Measurements from ENCODE around the gene ANKRD39.
"Not testable (repeated sequence)": the region's sequence is repeated elsewhere in the genome, so short reads cannot be mapped to it uniquely, and the experiment has no call there.

Gene ANKRD39

DNA sequence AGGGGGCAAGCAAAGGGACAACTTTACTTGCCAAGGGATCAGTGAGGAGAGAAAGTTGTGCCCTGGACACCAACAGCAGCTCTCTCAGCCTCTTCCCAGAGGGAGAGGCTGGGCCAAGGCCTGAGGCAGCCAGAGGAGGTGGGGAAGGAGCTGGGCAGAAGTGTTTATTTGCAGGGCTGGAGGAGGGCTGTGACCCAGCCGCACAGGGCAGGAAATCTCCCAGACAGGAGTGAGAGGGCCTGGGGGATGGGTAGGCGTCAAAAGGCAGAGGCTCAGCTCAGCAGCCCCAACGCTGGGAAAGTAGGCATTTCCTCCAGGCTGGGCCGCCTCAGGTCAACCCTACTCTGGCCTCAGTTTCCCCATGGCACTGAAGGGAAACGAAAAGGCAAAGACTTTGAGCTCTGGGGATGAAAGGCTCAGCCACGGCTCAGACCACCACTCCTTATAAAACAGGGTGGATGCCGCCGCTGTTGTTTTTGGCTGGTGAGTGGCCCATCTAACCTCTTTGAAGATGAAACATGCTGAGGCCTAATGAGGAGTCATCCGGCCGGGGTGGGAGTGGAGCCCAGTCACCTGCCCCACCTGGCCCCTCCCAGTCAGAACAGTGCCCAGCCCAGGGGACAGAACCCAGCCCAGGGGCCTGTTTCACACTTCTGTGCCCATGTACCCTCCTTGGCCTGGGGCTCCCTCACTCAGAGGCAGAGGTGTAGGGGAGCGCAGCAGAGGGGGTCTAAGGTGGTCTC is 33.9 kb upstream of the ANKRD39 start:
- peak overlapping the region; percentile 77 for H3K27ac Mint-ChIP-seq
- H3K4me3 Mint-ChIP-seq: no peak overlapping the region
- peaks cover 6% of the 10 kb centered on the region for H3K36me3 Mint-ChIP-seq
- no peak for DNase-seq (ENCODE audit: low spot score in 2 of 2)
- H3K9me3 Mint-ChIP-seq: no peaks in the 10 kb centered on the region
- ATAC-seq: no peak
- H3K4me1 Mint-ChIP-seq: peaks cover 49% of the 10 kb centered on the region

DNA sequence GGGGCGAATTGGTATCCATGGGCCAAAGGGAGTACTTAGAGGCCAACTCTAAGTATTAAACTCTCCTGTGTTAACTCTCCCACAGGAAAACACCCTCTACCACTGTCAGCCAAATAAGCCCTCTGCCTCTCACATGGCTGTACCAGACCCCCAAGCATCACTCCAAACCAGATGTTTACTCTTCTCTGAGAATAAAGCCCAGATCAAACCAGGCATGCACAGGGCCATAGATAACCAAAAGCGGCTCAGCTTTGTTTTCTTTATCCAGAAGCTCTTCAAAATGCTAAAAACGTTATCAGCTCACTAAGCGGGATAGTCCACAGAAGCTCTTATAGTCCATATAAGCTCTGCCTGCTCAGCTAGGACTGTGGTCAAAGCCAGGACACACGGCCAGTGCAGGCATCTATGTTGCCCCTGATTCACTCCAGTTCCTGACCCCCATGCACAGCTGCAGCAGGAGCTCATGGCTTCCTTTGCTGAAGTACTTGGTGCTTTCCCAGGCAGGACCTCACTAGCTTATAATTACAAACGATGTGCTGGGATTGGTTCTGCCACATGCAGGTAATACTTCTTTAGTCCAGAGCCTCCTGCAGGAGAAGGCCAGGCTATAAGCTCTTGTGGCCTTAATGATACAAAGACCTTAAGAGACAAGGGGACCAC is 33.0 kb upstream of the ANKRD39 start:
- H3K9me3 Mint-ChIP-seq: no peaks in the 10 kb centered on the region
- DNase-seq (ENCODE audit: low spot score in 2 of 2): no peak
- H3K27ac Mint-ChIP-seq: peak overlapping the region; percentile 77
- no peak overlapping the region for H3K4me3 Mint-ChIP-seq
- peaks cover 6% of the 10 kb centered on the region for H3K36me3 Mint-ChIP-seq
- peaks cover 41% of the 10 kb centered on the region for H3K4me1 Mint-ChIP-seq
- ATAC-seq: no peak

DNA sequence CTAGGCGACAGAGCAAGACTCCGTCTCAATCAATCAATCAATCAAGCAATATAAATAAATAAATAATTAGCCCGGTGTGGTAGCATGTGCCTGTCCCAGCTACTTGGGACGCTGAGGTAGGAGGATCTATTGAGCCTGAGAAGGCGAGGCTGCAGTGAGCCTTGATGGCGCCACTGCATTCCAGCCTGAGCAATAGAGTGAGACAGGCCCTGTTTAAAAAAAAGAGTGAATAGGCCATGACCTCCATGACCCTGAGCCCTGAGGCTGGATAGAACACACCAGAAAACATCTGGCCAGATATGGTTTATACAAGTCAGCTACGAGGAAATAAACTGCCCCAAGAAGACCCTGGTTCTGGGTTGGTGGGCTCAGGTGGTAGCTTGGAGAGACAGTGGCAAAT is 32.4 kb upstream of the ANKRD39 start:
- DNase-seq (ENCODE audit: low spot score in 2 of 2) (no peak), ATAC-seq (no peak)
- Mint-ChIP-seq H3K4me3 (no peak overlapping the region), H3K27ac (no peak overlapping the region), H3K9me3 (no peaks in the 10 kb centered on the region), H3K36me3 (peaks cover 6% of the 10 kb centered on the region), H3K4me1 (peaks cover 39% of the 10 kb centered on the region)

DNA sequence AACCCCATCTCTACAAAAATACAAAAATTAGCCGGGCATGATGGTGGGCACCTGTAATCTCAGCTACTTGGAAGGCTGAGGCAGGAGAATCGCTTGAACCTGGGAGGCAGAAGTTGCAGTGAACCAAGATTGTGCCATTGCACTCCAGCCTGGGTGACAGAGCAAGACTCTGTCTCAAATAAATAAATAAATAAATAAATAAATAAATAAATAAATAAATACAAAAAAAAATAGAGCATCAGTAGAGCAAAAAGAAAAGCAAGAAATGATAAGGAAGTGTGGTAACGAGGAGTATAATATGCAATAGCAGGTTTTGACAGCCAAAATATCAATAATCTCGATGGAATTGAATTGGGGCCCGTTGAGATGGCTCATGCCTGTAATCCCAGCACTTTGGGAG is 31.7 kb upstream of the ANKRD39 start:
- peaks cover 33% of the 10 kb centered on the region for H3K4me1 Mint-ChIP-seq
- H3K27ac Mint-ChIP-seq; H3K36me3 Mint-ChIP-seq; ATAC-seq; DNase-seq (ENCODE audit: low spot score in 2 of 2); H3K9me3 Mint-ChIP-seq; H3K4me3 Mint-ChIP-seq: not testable (repeated sequence)

DNA sequence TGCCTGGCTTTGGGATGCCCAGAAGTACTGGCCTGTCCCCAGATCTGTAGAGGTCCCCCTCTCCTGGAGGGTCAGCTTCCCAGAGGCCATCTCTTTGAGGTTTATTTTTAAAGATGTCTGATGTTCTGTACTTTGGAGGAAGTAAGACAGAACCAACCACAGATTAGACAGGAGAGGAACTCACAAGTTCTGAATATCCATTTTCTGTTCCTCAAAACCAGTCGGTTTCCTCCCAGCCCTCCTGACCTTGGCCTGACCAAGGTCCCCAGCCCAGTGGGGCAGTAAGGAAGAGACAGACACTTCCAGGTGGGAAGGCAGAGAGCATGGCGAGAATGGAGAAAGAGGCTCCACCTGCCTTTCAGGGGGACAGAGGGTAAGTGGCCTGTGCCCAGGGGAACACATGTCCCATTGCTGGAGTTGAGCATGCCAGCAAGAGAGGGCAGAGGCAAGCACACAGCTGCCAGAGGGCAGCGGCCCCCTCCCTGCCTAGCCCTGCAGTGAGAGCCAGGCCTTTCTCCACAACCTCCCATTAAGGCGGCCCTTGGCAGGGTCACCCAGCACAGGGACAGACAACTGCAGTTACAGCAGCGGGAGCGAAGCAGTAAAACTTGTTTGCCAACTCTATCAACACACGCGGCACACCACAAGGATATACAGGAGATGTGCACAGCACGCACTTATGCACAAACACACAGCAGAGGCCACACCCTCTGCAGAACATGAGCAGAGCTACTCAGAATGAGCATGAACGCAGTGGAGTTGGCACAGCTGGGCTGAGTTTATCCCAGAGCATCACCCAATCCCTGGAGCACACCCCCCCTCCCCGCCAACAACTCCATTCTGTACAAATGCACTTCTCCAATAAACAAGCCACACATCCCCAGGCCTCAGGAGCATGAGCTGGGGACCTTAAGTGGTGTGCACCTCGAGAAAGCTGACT is 30.5 kb upstream of the ANKRD39 start:
- H3K36me3 Mint-ChIP-seq: no peaks in the 10 kb centered on the region
- no peak overlapping the region for H3K4me3 Mint-ChIP-seq
- DNase-seq (ENCODE audit: low spot score in 2 of 2) (no peak), ATAC-seq (no peak)
- peaks cover 33% of the 10 kb centered on the region for H3K4me1 Mint-ChIP-seq
- no peaks in the 10 kb centered on the region for H3K9me3 Mint-ChIP-seq
- H3K27ac Mint-ChIP-seq: peak overlapping the region; percentile 29

DNA sequence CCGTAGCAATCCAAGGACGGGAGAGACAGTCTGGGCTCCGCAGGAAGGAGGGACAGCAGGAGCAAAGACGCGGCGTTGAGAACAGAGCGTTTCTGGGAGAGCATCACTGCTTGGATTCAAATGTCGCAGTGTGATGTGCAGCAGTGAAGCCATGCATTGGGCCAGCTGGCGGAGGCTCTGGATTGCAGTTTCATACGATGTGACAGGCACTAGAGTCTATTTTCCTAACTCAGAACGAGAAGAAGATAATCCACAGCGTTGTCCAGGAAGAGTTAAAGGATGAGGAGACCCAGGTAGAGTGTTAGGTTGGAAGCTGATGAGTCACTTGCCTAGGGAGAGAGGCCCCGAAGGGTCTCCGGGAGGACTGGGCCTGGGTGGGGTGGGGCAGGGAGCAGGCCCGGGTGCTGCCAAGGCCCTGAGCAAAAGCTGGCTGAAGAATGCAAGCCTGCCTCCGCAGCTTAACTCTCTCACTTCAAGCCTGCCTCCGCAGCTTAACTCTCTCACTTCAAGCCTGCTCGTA is 29.7 kb upstream of the ANKRD39 start:
- H3K36me3 Mint-ChIP-seq: no peaks in the 10 kb centered on the region
- no peak for ATAC-seq
- no peaks in the 10 kb centered on the region for H3K9me3 Mint-ChIP-seq
- no peak for DNase-seq (ENCODE audit: low spot score in 2 of 2)
- peaks cover 29% of the 10 kb centered on the region for H3K4me1 Mint-ChIP-seq
- H3K27ac Mint-ChIP-seq: no peak overlapping the region
- no peak overlapping the region for H3K4me3 Mint-ChIP-seq

DNA sequence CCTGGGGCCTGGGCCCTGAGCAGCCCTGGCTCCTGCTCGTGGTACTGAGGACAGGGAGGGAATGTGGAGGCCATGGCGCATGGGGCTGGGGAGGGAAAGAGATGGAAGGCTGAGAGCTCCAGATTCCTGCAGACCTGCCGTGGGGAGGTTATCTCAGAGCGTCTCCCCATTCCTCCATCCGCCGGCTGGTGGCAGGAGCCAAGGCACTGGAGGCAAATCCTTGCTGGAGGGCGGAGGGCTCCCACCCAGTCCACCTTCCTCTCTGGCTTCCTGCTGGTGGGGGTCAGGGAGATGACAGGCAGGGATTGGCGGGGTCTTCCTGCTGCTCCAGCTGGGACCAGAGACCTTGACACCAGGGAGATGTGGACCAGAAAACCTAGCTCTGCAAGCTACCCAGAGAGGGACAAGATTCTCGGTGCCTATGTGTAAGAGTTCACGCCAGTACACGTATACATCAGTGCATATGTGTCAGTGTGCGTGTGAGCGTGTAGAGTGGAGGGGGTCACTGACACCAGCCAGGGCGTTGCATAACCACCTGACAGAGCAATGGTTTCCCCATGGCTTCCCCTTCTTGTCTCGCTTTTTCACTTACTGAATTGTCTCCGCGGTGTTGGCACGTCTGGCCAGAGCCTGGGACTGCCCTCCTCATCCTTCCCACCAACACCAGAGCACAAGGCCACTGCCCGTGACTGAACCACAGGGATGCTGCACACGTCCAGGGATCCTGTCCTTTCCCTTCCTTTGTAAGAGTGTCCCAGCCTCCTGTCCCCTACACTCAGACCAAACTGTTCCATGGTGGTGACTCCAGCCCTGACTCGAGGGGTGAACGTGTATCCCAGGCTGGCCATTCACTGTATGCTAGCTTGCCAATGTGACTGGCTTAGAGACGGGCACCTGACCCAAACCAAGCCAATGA is 27.9 kb upstream of the ANKRD39 start:
- Mint-ChIP-seq H3K9me3 (no peaks in the 10 kb centered on the region), H3K27ac (peak overlapping the region; percentile 78)

DNA sequence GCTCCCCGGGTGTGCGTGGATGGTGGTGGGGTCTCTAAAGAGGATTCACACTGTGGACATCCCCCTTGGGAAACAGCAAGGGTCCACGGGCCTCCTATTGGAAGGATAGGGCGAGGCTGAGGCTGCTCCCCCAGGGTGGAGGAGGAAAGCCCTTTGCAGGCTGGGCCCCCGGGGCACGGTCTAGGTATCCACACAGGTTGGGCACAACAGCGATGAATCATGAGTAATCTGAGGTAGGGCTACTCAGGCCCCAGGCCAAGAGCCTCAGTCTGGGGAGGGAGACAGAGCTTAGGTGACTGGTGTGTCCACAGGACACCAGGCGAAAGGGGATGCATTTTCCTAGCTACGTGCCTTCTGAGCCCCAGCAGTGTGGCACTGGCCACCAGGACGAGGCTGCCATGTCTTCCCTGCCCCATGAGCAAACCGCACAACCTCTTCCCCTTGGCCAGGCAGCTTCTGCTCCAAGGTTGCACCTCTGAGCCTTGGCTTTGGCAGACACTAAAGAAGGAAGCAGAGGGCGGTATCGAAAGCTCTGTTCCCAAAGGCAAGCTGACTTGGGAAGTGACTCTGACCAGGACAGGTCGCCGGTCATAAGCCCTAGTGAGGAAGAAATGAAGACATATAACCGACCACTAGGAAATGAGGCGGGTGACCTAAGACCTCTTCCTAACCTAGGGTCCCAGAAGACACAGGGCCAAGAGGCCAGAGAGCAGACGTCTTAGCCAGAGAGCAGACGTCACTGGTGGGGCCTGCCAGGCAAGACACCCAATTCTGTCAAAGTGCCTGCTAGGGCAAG is 26.7 kb upstream of the ANKRD39 start:
- Mint-ChIP-seq H3K4me1 (peaks cover 12% of the 10 kb centered on the region), H3K36me3 (no peaks in the 10 kb centered on the region), H3K9me3 (no peaks in the 10 kb centered on the region), H3K4me3 (no peak overlapping the region), H3K27ac (no peak overlapping the region)
- DNase-seq (ENCODE audit: low spot score in 2 of 2) (no peak), ATAC-seq (no peak)

More for the DNA sequence above, 27.9 kb upstream of the ANKRD39 start:
- no peaks in the 10 kb centered on the region for H3K36me3 Mint-ChIP-seq
- ATAC-seq: no peak
- H3K4me1 Mint-ChIP-seq: peaks cover 13% of the 10 kb centered on the region
- no peak for DNase-seq (ENCODE audit: low spot score in 2 of 2)
- no peak overlapping the region for H3K4me3 Mint-ChIP-seq

DNA sequence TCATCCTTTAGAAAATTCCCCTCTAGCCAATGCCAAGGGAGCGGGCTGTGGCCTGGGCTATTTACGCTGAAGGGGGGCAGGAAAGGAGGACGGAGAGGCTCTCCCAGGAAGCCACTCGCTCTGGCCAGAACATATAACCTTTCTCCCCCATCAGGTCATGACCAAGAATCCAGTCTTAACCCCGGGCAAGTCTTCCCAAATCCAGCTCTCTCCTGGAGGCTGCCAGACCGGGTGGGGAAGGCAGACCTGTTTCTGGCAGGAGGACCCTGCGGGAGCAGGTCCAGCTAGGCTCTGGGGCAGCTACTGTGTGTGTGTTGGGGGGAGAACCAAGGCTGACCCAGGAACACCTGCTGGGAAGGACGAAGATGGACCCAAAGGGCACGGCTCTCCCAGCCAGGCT is 25.5 kb upstream of the ANKRD39 start:
- Mint-ChIP-seq H3K36me3 (no peaks in the 10 kb centered on the region), H3K4me3 (no peak overlapping the region), H3K27ac (no peak overlapping the region), H3K4me1 (peaks cover 10% of the 10 kb centered on the region), H3K9me3 (no peaks in the 10 kb centered on the region)
- DNase-seq (ENCODE audit: low spot score in 2 of 2) (no peak), ATAC-seq (no peak)

DNA sequence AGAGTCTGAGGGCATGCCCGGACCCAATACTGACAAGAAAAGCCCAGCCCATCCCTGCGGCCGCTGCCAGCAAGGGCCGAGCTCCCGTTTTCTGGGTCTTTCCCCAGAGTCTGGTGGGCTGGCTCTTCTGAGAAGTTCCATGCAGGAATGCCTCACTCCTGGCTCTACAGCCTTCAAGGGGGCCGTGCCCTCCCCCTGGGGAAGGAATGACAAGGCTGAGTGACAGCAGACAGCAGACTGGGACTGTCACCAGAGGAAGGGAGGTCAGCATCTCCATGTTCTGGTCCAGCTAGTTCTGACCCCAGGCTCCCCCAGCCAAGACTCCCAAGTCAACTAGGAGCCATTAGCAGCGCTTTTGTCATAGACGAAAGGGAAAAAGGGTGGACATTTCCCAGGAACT is 25.1 kb upstream of the ANKRD39 start:
- Mint-ChIP-seq H3K36me3 (no peaks in the 10 kb centered on the region), H3K4me3 (no peak overlapping the region), H3K27ac (no peak overlapping the region)

DNA sequence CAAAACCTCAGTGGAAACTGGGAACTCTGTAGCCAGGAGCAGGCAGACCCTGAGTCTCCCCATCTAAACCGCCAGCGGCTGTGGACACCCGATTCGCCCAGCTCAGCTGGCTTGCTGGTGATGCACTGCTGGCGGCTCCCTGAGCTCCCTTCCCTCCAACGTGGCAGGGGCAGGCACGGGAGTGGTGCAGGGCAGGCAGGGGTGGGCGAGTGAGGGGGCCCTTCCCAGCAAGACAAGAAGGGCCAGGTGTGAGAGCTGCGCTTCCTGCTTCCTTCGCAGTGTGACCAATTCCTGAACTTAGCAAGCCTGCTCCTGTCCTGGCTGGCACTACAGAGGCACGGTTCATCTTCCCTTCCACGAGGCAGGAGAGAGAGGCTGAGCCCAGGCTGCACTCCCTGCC is 24.4 kb upstream of the ANKRD39 start:
- no peak for DNase-seq (ENCODE audit: low spot score in 2 of 2)
- Mint-ChIP-seq H3K9me3 (no peaks in the 10 kb centered on the region), H3K27ac (no peak overlapping the region), H3K4me1 (peaks cover 2% of the 10 kb centered on the region), H3K36me3 (no peaks in the 10 kb centered on the region), H3K4me3 (no peak overlapping the region)
- no peak for ATAC-seq

More for the DNA sequence above, 25.1 kb upstream of the ANKRD39 start:
- Mint-ChIP-seq H3K4me1 (peaks cover 6% of the 10 kb centered on the region), H3K9me3 (no peaks in the 10 kb centered on the region)
- DNase-seq (ENCODE audit: low spot score in 2 of 2) (no peak), ATAC-seq (no peak)

DNA sequence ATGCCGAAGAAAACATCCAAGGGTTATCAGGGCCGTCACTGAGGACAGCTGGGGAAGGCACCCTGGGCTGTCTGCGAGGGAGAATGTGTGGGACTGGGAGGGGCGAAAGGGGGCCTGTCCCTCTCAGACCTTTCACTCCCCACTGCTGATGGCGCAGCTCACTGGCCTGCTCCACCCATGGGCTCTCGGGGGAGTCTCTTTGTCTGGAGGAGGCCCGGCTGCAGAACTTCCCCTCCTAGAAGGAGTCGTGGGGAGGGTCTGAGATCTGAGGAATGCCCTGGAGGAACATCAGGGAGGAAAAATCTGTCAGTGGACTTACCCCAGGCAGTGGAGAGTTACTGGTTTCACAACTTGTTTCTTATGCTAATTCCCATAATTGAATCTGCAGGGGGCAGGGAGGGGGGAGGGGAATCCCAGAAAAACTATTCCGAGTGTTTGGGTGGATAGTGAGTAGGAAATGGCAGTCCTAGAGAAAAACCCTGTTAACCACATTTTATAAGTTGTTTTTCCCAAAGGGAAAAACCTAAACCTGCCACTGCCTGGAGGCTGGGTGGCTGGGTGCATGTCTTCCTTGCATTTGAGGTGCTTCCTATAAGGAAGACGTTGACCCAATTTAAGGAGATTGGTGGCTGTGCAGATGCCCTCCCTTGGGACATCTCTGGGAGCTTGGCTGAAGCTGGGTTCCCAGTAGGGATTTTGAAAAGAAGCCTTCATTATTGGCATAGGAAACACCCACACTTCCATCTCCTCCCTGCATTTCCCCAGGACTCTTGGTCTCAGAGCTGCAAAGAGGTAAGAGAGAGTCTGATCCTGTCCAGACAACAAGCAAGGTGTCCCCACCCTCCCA is 23.8 kb upstream of the ANKRD39 start:
- Mint-ChIP-seq H3K27ac (peak overlapping the region; percentile 65), H3K9me3 (no peaks in the 10 kb centered on the region), H3K4me1 (peaks cover 3% of the 10 kb centered on the region), H3K36me3 (no peaks in the 10 kb centered on the region), H3K4me3 (no peak overlapping the region)
- DNase-seq (ENCODE audit: low spot score in 2 of 2) (no peak), ATAC-seq (no peak)

DNA sequence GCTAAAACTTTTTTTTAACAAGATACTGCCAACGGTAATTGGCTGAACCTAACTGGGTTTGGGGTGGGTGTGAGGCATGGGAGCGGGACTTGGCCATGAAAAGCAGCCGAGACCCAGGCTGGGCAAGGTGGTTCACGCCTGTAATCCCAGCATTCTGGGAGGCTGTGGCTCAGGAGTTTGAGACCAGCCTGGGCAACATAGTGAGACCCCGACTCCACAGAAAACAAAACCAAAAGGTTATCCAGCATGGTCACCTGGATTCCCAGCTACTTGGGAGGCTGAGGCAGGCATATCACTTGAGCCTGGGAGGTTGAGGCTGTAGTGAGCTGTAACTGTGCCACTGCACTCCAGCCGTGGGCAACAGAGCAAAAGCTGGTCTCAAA is 23.1 kb upstream of the ANKRD39 start:
- ATAC-seq (no peak), DNase-seq (ENCODE audit: low spot score in 2 of 2) (no peak)
- no peaks in the 10 kb centered on the region for H3K36me3 Mint-ChIP-seq
- H3K4me3 Mint-ChIP-seq: no peak overlapping the region
- peak overlapping the region; percentile 65 for H3K27ac Mint-ChIP-seq
- peaks cover 10% of the 10 kb centered on the region for H3K4me1 Mint-ChIP-seq
- no peaks in the 10 kb centered on the region for H3K9me3 Mint-ChIP-seq
